ENCODE measurements around the gene RAB1A. TPM values are rescaled to one million over a fixed set of nuclear protein-coding genes. Genes with fewer than 3 reads are reported as not detected.
A peak's percentile ranks its signal among the peaks of the same experiment; 100 is the strongest.

The RAB1A gene
- total and polyA plus RNA-seq, 9 of the 15 experiments (the other 6 are each of a cell fraction or from before 2014, with no cell fraction given) = 43.8 to 163 (median 67.7) TPM

- no peak for TF ChIP-seq MXI1 (IDR thresholded peaks at IDR 0.05; ENCODE audit: low read depth, low read length)
- peak; percentile 86 for TF ChIP-seq ZBTB9 (CRISPR knock-in tag; IDR thresholded peaks at IDR 0.05)
- TF ChIP-seq MCM7 (IDR thresholded peaks at IDR 0.05) = no peak
- no peak for TF ChIP-seq ZNF318 (IDR thresholded peaks at IDR 0.05; ENCODE audit: borderline replicate concordance in 1 of 2, low read depth in 1 of 2)
- no peak for TF ChIP-seq NCOA4 (IDR thresholded peaks at IDR 0.05; ENCODE audit: partially characterized antibody)
- TF ChIP-seq RHOXF2B (CRISPR knock-in tag; conservative IDR thresholded peaks at IDR 0.05) = no peak
- peak; percentile 59; the same call in 1 of the 2 replicates for TF ChIP-seq ZC3H4 (CRISPR knock-in tag; IDR thresholded peaks at IDR 0.05; ENCODE audit: borderline replicate concordance)
- TF ChIP-seq ZNF507 (tag; conservative IDR thresholded peaks at IDR 0.05) = no peak
- peak; percentile 41 to 44; a peak in 1 of 4 replicates for TF ChIP-seq MLLT1 (IDR thresholded peaks at IDR 0.05)
- no peak for TF ChIP-seq EWSR1 (IDR thresholded peaks at IDR 0.05; ENCODE audit: borderline replicate concordance, low read depth, partially characterized antibody)
- TF ChIP-seq YY1 (IDR thresholded peaks at IDR 0.05; ENCODE audit: borderline replicate concordance in 1 of 3, control insufficient read depth in 1 of 3, extremely low read depth in 1 of 3, insufficient read depth in 3 of 3, insufficient read length in 1 of 3, insufficient replicate concordance in 2 of 3, low read depth in 1 of 3, low read length in 2 of 3) = peak in 1 of 3 experiments; percentile 64
- no peak for TF ChIP-seq ARID3A (IDR thresholded peaks at IDR 0.05; ENCODE audit: borderline replicate concordance, low read depth, low read length)
- TF ChIP-seq NFIC (IDR thresholded peaks at IDR 0.05) = peak; percentile 29; the same call in 1 of the 2 replicates
These were observed 814 bp upstream of the RAB1A start (continued) for GRCh38 chr2:65130664-65131175.

All from K562 (cell line).